Measurements from ENCODE around the gene FANK1. TPM values are rescaled to one million over a fixed set of nuclear protein-coding genes. Genes with fewer than 3 reads are reported as not detected.
"Not testable (repeated sequence)": the region's sequence is repeated elsewhere in the genome, so short reads cannot be mapped to it uniquely, and the experiment has no call there.

FANK1 gene
- total RNA-seq, 1 donor from 2014 or later = 9.4 TPM

DNA sequence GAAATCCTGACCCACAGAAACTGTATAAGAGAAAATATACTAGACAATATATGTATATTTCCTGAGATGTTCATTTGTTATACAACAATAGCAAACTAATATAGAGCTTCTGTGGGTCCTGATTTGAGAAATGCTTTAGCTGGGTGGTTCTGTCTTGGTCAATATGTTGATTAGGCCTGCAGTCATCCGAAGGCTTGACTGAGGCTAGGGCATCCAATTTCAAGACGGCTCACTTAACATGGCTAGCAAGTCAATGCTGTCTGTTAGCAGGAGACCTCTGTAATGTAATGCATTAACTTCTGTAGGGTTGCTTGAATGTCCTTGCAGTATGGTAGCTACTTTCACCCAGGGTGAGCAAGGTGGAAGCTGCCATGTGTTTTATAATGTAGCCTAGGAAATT, 12.4 kb downstream of the FANK1 start:
- H3K9me3 Mint-ChIP-seq (ENCODE audit: unreplicated experiment); DNase-seq (ENCODE audit: low spot score); H3K27ac Mint-ChIP-seq (ENCODE audit: unreplicated experiment); H3K4me1 Mint-ChIP-seq (ENCODE audit: unreplicated experiment); H3K4me3 Mint-ChIP-seq (ENCODE audit: unreplicated experiment); H3K27me3 Mint-ChIP-seq (ENCODE audit: unreplicated experiment): not testable (repeated sequence)
- H3K36me3 Mint-ChIP-seq (ENCODE audit: low read depth, unreplicated experiment) = peaks cover 14% of the 10 kb centered on the region

GRCh38 chr10:125909491-125909890, 13.1 kb downstream of the FANK1 start:
- not testable (repeated sequence) for H3K27ac Mint-ChIP-seq (ENCODE audit: unreplicated experiment); H3K27me3 Mint-ChIP-seq (ENCODE audit: unreplicated experiment); H3K4me1 Mint-ChIP-seq (ENCODE audit: unreplicated experiment); H3K9me3 Mint-ChIP-seq (ENCODE audit: unreplicated experiment); DNase-seq (ENCODE audit: low spot score); H3K4me3 Mint-ChIP-seq (ENCODE audit: unreplicated experiment)
- peaks cover 14% of the 10 kb centered on the region for H3K36me3 Mint-ChIP-seq (ENCODE audit: low read depth, unreplicated experiment)

GRCh38 chr10:125911145-125911544, 14.8 kb downstream of the FANK1 start:
- Mint-ChIP-seq H3K27ac (ENCODE audit: unreplicated experiment) (no peak overlapping the region), H3K27me3 (ENCODE audit: unreplicated experiment) (peaks cover 2% of the 10 kb centered on the region), H3K4me3 (ENCODE audit: unreplicated experiment) (no peak overlapping the region), H3K9me3 (ENCODE audit: unreplicated experiment) (no peaks in the 10 kb centered on the region), H3K36me3 (ENCODE audit: low read depth, unreplicated experiment) (peaks cover 10% of the 10 kb centered on the region), H3K4me1 (ENCODE audit: unreplicated experiment) (no peaks in the 10 kb centered on the region)
- TF ChIP-seq CTCF (IDR thresholded peaks at IDR 0.05; ENCODE audit: unreplicated experiment) = no peak
- DNase-seq (ENCODE audit: low spot score) = no peak

- Mint-ChIP-seq H3K4me3 (ENCODE audit: unreplicated experiment) (no peak overlapping the region), H3K27ac (ENCODE audit: unreplicated experiment) (no peak overlapping the region), H3K27me3 (ENCODE audit: unreplicated experiment) (peaks cover 2% of the 10 kb centered on the region), H3K36me3 (ENCODE audit: low read depth, unreplicated experiment) (peaks cover 14% of the 10 kb centered on the region), H3K4me1 (ENCODE audit: unreplicated experiment) (peaks cover 3% of the 10 kb centered on the region), H3K9me3 (ENCODE audit: unreplicated experiment) (no peaks in the 10 kb centered on the region)
- no peak for TF ChIP-seq CTCF (IDR thresholded peaks at IDR 0.05; ENCODE audit: unreplicated experiment)
- DNase-seq (ENCODE audit: low spot score) = no peak
Observed at GRCh38 chr10:125911990-125912389, 15.6 kb downstream of the FANK1 start.

DNA sequence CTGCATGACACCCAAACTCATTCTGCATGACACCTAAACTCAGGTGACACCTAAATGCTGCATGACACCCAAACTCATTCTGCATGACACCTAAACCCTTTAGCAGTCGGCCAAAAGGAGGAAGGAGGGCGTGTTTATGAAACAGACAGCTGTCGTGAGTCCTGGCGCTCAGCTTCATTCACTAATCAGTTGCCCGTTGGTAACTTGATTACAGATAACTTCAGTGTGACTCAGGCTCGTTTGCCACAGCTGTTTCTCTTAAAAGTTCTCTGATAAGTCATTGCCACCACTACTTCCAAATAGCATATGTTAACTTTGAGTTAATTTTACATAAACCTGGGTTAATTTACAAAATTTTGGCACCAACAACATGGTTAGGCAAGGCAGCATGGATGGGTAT, 16.9 kb downstream of the FANK1 start:
- H3K9me3 Mint-ChIP-seq (ENCODE audit: unreplicated experiment); H3K4me1 Mint-ChIP-seq (ENCODE audit: unreplicated experiment); H3K27me3 Mint-ChIP-seq (ENCODE audit: unreplicated experiment); H3K27ac Mint-ChIP-seq (ENCODE audit: unreplicated experiment); H3K4me3 Mint-ChIP-seq (ENCODE audit: unreplicated experiment); H3K36me3 Mint-ChIP-seq (ENCODE audit: low read depth, unreplicated experiment); DNase-seq (ENCODE audit: low spot score): not testable (repeated sequence)

- Mint-ChIP-seq H3K9me3 (ENCODE audit: unreplicated experiment) (no peaks in the 10 kb centered on the region), H3K4me1 (ENCODE audit: unreplicated experiment) (peaks cover 4% of the 10 kb centered on the region), H3K36me3 (ENCODE audit: low read depth, unreplicated experiment) (peaks cover 7% of the 10 kb centered on the region), H3K27ac (ENCODE audit: unreplicated experiment) (no peak overlapping the region), H3K27me3 (ENCODE audit: unreplicated experiment) (peaks cover 2% of the 10 kb centered on the region), H3K4me3 (ENCODE audit: unreplicated experiment) (no peak overlapping the region)
- TF ChIP-seq CTCF (IDR thresholded peaks at IDR 0.05; ENCODE audit: unreplicated experiment) = no peak
- DNase-seq (ENCODE audit: low spot score) = no peak
Observed at GRCh38 chr10:125916977-125917376, 20.6 kb downstream of the FANK1 start.

- H3K27ac Mint-ChIP-seq (ENCODE audit: unreplicated experiment); H3K9me3 Mint-ChIP-seq (ENCODE audit: unreplicated experiment); H3K27me3 Mint-ChIP-seq (ENCODE audit: unreplicated experiment); H3K4me1 Mint-ChIP-seq (ENCODE audit: unreplicated experiment); H3K4me3 Mint-ChIP-seq (ENCODE audit: unreplicated experiment); H3K36me3 Mint-ChIP-seq (ENCODE audit: low read depth, unreplicated experiment); DNase-seq (ENCODE audit: low spot score): not testable (repeated sequence)
Observed at GRCh38 chr10:125917704-125918361, 21.5 kb downstream of the FANK1 start.

DNA sequence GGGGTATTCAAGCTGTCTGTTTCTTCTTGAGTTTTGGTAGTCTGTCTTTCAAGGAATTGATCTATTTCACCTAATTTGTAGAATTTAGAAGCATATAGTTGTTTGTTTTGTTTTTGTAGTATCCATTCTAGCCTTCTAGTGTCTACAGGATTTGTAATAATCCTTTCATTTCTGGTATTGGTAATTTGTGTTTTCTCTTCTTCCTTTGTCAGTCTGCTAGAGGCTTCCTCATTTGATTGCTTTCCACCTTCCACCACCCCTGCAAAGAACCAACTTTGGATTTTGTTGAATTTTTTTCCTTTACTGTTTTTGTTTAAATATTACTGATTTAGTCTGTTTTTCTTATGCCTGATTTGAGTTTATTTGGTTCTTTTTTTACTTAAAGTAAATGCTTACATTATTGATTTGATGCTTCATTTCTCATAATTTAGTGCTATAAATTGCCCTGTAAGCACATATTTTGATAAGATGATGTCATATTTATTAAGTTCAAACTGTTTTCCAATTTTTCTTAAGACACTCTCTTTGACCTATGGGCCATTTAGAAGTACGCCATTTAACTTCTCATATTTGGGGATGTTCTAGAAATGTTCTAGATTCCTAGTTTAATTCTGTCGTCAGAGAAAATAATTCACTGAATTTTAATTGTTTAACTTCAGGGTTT, 25.4 kb downstream of the FANK1 start:
- H3K9me3 Mint-ChIP-seq (ENCODE audit: unreplicated experiment); H3K36me3 Mint-ChIP-seq (ENCODE audit: low read depth, unreplicated experiment); H3K27ac Mint-ChIP-seq (ENCODE audit: unreplicated experiment); H3K4me1 Mint-ChIP-seq (ENCODE audit: unreplicated experiment); H3K4me3 Mint-ChIP-seq (ENCODE audit: unreplicated experiment); DNase-seq (ENCODE audit: low spot score); H3K27me3 Mint-ChIP-seq (ENCODE audit: unreplicated experiment): not testable (repeated sequence)
